ENCODE results near the gene TERF2IP.

DNA sequence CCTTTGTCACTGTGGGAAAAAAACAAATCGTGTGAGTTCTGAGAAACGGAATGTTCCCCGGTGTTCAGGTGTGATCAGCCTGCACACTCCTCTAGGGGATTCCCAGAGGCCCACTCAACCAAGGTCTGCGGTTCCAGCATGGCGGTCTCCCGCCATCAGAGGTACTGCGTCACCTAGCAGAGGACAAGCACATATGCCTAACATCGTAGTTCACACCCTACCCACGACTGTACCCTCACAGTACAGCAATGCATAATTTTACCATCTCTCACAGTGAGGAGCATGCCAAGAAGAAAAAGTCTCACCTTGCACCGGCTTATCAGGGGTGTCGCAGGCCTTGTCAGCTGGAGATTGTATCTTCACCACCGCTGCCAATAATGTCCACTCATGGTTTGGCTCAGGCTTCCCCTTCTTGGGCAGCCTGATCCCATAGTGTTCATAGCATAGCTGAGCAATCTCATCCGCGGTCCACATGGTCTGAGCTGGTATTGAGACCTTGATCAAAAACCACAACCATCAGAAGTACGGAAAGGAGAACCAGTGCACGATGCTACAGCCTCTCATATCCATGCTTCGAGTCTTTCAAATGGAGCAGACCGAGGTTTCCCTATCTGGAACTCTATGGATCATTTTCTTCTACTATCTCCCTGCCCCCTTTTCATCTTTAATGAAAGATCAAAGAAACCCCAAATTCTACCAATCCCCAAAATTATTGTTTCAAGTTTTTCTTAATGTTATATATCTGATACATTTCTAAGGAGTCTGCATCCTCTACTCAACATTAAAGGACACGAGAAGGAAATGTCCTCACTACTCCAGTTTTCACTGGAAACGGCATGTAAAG is 27.0 kb upstream of the TERF2IP start:
- TF ChIP-seq EP300 (IDR thresholded peaks at IDR 0.05) (no peak), POLR2A (IDR thresholded peaks at IDR 0.05) (no peak)
- TF ChIP-seq, protein P1, sequence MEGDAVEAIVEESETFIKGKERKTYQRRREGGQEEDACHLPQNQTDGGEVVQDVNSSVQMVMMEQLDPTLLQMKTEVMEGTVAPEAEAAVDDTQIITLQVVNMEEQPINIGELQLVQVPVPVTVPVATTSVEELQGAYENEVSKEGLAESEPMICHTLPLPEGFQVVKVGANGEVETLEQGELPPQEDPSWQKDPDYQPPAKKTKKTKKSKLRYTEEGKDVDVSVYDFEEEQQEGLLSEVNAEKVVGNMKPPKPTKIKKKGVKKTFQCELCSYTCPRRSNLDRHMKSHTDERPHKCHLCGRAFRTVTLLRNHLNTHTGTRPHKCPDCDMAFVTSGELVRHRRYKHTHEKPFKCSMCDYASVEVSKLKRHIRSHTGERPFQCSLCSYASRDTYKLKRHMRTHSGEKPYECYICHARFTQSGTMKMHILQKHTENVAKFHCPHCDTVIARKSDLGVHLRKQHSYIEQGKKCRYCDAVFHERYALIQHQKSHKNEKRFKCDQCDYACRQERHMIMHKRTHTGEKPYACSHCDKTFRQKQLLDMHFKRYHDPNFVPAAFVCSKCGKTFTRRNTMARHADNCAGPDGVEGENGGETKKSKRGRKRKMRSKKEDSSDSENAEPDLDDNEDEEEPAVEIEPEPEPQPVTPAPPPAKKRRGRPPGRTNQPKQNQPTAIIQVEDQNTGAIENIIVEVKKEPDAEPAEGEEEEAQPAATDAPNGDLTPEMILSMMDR (IDR thresholded peaks at IDR 0.05), result no peak
